ENCODE results near the gene ATXN1. TPM values are rescaled to one million over a fixed set of nuclear protein-coding genes. Genes with fewer than 3 reads are reported as not detected.

The ATXN1 gene
- total and polyA plus RNA-seq, 2 of the 13 experiments (the other 11 are each of a cell fraction or from before 2014, with no cell fraction given) = 20.7 to 39.5 TPM

GRCh38 chr6:16386057-16386456, 375.2 kb downstream of the ATXN1 start (continued):
- TF ChIP-seq ZBTB7A (CRISPR knock-in tag; IDR thresholded peaks at IDR 0.05) (no peak), ZNF281 (CRISPR knock-in tag; IDR thresholded peaks at IDR 0.05; ENCODE audit: borderline replicate concordance) (no peak), ZNF567 (CRISPR knock-in tag; IDR thresholded peaks at IDR 0.05; ENCODE audit: borderline replicate concordance) (no peak), ZNF740 (CRISPR knock-in tag; IDR thresholded peaks at IDR 0.05) (no peak), NFRKB (IDR thresholded peaks at IDR 0.05) (no peak), TCF7 (IDR thresholded peaks at IDR 0.05; ENCODE audit: low read depth) (no peak), ZNF468 (CRISPR knock-in tag; IDR thresholded peaks at IDR 0.05) (no peak), ZNF235 (CRISPR knock-in tag; IDR thresholded peaks at IDR 0.05; ENCODE audit: borderline replicate concordance) (no peak), ZFP36L1 (CRISPR knock-in tag; IDR thresholded peaks at IDR 0.05) (no peak), ATF3 (CRISPR knock-in tag; IDR thresholded peaks at IDR 0.05) (no peak)
- TF ChIP-seq, protein P1, sequence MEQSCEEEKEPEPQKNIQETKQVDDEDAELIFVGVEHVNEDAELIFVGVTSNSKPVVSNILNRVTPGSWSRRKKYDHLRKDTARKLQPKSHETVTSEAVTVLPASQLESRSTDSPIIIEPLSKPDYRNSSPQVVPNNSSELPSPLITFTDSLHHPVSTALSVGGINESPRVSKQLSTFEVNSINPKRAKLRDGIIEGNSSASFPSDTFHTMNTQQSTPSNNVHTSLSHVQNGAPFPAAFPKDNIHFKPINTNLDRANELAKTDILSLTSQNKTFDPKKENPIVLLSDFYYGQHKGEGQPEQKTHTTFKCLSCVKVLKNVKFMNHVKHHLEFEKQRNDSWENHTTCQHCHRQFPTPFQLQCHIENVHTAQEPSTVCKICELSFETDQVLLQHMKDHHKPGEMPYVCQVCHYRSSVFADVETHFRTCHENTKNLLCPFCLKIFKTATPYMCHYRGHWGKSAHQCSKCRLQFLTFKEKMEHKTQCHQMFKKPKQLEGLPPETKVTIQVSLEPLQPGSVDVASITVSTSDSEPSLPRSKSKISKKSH (CRISPR knock-in tag; IDR thresholded peaks at IDR 0.05; ENCODE audit: borderline replicate concordance) = no peak
